ENCODE results near the gene DNM3. TPM values are rescaled to one million over a fixed set of nuclear protein-coding genes. Genes with fewer than 3 reads are reported as not detected.

The DNM3 gene
- total and polyA plus RNA-seq, 2 donors (not counting 3 experiments of a cell fraction or from before 2014, with no cell fraction given): 1.4 to 2.5 TPM

GRCh38 chr1:172230526-172230925 is 389.2 kb downstream of the DNM3 start:
- ChIA-PET POLR2A (no interaction called here), CTCF (interaction anchor here (1.3 kb wide), 1 partner anchor 8 kb away, joined by 3 read pairs; no protein-coding TSS in a partner anchor)
- TF ChIP-seq CTCF (IDR thresholded peaks at IDR 0.05; ENCODE audit: extremely low read depth in 1 of 2, insufficient read depth in 1 of 2, low read depth in 1 of 2, low read length in 2 of 2): no peak
- TF ChIP-seq MAX (IDR thresholded peaks at IDR 0.05; ENCODE audit: insufficient read depth, insufficient read length): no peak
- TF ChIP-seq POLR2AphosphoS5 (IDR thresholded peaks at IDR 0.05; ENCODE audit: insufficient read depth, low read depth, low read length): no peak
- no peak for TF ChIP-seq EZH2 (IDR thresholded peaks at IDR 0.05; ENCODE audit: borderline replicate concordance, low read depth, low read length, severe bottlenecking)
- TF ChIP-seq MYC (IDR thresholded peaks at IDR 0.05; ENCODE audit: low read depth, low read length): no peak
- TF ChIP-seq POLR2A (IDR thresholded peaks at IDR 0.05; ENCODE audit: low read depth, low read length): no peak
- Histone ChIP-seq H4K20me1 (replicated peaks; ENCODE audit: control insufficient read depth, extremely low read depth, insufficient read depth, low read length) (no peaks in the 10 kb centered on the region), H3K4me3 (replicated peaks in 1 of 3; ENCODE audit: insufficient read depth in 1 of 3, low read depth in 1 of 3, low read length in 3 of 3) (no peak overlapping the region), H3K79me2 (ENCODE audit: control insufficient read depth, insufficient read depth, low read length) (no peaks in the 10 kb centered on the region), H3K27ac (ENCODE audit: insufficient read depth, low read depth, low read length) (no peak overlapping the region), H3K9me1 (replicated peaks; ENCODE audit: control insufficient read depth, extremely low read depth, insufficient read depth, low read length) (no peaks in the 10 kb centered on the region), H3K36me3 (ENCODE audit: control insufficient read depth in 2 of 2, extremely low read depth in 1 of 2, insufficient read depth in 2 of 2, low read length in 2 of 2) (no peaks in the 10 kb centered on the region), H3K27me3 (ENCODE audit: control insufficient read depth in 2 of 2, insufficient read depth in 2 of 2, low read length in 2 of 2) (no peaks in the 10 kb centered on the region), H3K9me3 (replicated peaks; ENCODE audit: control insufficient read depth, insufficient read depth, low read length) (no peaks in the 10 kb centered on the region), H3K4me2 (ENCODE audit: insufficient read depth, low read length) (no peak overlapping the region), H3K9ac (replicated peaks; ENCODE audit: extremely low read depth, insufficient read depth, low read length) (no peak overlapping the region), H2AFZ (ENCODE audit: low read depth, low read length) (no peak overlapping the region), H3K4me1 (ENCODE audit: control insufficient read depth, extremely low read depth, insufficient read depth, low read length) (no peaks in the 10 kb centered on the region)
- dilution Hi-C loops (cut with MboI; ENCODE audit: extremely low pct_ligation_motif_present, low sequenced_read_pairs) (no loop called here), intact Hi-C loops (cut with micrococcal nuclease) (no loop called here)
- FAIRE-seq: no peak
- no peak for DNase-seq (ENCODE audit: low read depth, low spot score)
- no TSS peak for BruUV-seq (replicated peaks)

GRCh38 chr1:172236958-172237357 is 395.7 kb downstream of the DNM3 start:
- intact Hi-C loops (cut with micrococcal nuclease): no loop called here
- Histone ChIP-seq H3K79me2 (ENCODE audit: control insufficient read depth, insufficient read depth, low read length) (no peaks in the 10 kb centered on the region), H3K9me1 (replicated peaks; ENCODE audit: control insufficient read depth, extremely low read depth, insufficient read depth, low read length) (no peaks in the 10 kb centered on the region), H3K27ac (ENCODE audit: insufficient read depth, low read depth, low read length) (no peak overlapping the region), H3K9ac (replicated peaks; ENCODE audit: extremely low read depth, insufficient read depth, low read length) (no peak overlapping the region), H2AFZ (ENCODE audit: low read depth, low read length) (no peak overlapping the region), H3K4me3 (replicated peaks in 1 of 3; ENCODE audit: insufficient read depth in 1 of 3, low read depth in 1 of 3, low read length in 3 of 3) (no peak overlapping the region), H3K36me3 (ENCODE audit: control insufficient read depth in 2 of 2, extremely low read depth in 1 of 2, insufficient read depth in 2 of 2, low read length in 2 of 2) (no peaks in the 10 kb centered on the region), H3K4me1 (ENCODE audit: control insufficient read depth, extremely low read depth, insufficient read depth, low read length) (no peaks in the 10 kb centered on the region), H3K27me3 (ENCODE audit: control insufficient read depth in 2 of 2, insufficient read depth in 2 of 2, low read length in 2 of 2) (no peaks in the 10 kb centered on the region), H3K9me3 (replicated peaks; ENCODE audit: control insufficient read depth, insufficient read depth, low read length) (no peaks in the 10 kb centered on the region), H3K4me2 (ENCODE audit: insufficient read depth, low read length) (no peak overlapping the region), H4K20me1 (replicated peaks; ENCODE audit: control insufficient read depth, extremely low read depth, insufficient read depth, low read length) (no peaks in the 10 kb centered on the region)
- TF ChIP-seq MAX (IDR thresholded peaks at IDR 0.05; ENCODE audit: insufficient read depth, insufficient read length): no peak
- TF ChIP-seq POLR2AphosphoS5 (IDR thresholded peaks at IDR 0.05; ENCODE audit: insufficient read depth, low read depth, low read length): no peak
- no peak for TF ChIP-seq GATA2 (IDR thresholded peaks at IDR 0.05; ENCODE audit: insufficient read depth, insufficient read length, low read depth, low read length)
- TF ChIP-seq EZH2 (IDR thresholded peaks at IDR 0.05; ENCODE audit: borderline replicate concordance, low read depth, low read length, severe bottlenecking): no peak
- no peak for TF ChIP-seq POLR2A (IDR thresholded peaks at IDR 0.05; ENCODE audit: low read depth, low read length)
- TF ChIP-seq CTCF (IDR thresholded peaks at IDR 0.05; ENCODE audit: extremely low read depth in 1 of 2, insufficient read depth in 1 of 2, low read depth in 1 of 2, low read length in 2 of 2): no peak
- no peak for TF ChIP-seq FOS (IDR thresholded peaks at IDR 0.05; ENCODE audit: borderline replicate concordance, insufficient read depth, low read length)
- TF ChIP-seq JUN (IDR thresholded peaks at IDR 0.05; ENCODE audit: borderline replicate concordance, insufficient read depth, insufficient read length, low read depth): no peak
- TF ChIP-seq MYC (IDR thresholded peaks at IDR 0.05; ENCODE audit: low read depth, low read length): no peak
- ChIA-PET POLR2A (no interaction called here), CTCF (interaction anchor here (1.4 kb wide), 1 partner anchor 534 kb away, joined by 3 read pairs; no protein-coding TSS in a partner anchor)
- no peak for FAIRE-seq
- no peak for DNase-seq (ENCODE audit: low read depth, low spot score)
- dilution Hi-C loops (cut with MboI; ENCODE audit: extremely low pct_ligation_motif_present, low sequenced_read_pairs): no loop called here
- no TSS peak for BruUV-seq (replicated peaks)
